HT-29 (cell line): ENCODE data around the gene ICA1L. TPM values are rescaled to one million over a fixed set of nuclear protein-coding genes. Genes with fewer than 3 reads are reported as not detected.

Experiments
- DNase-seq: peaks from one replicate; pipeline ENCODE4 v3.0.0-alpha.2; 2015; ENCODE audit warnings: low spot score
- total RNA-seq: library from RNA; depleted of rRNA; stranded (reverse); fragments of >200 nt; shearing (Covaris generic); gene quantifications from 2 replicates; pipeline ENCODE4 v1.2.3, GENCODE V29; 2014

Gene ICA1L
- total RNA-seq, 1 experiment from 2014 or later: 0.97 TPM

DNA sequence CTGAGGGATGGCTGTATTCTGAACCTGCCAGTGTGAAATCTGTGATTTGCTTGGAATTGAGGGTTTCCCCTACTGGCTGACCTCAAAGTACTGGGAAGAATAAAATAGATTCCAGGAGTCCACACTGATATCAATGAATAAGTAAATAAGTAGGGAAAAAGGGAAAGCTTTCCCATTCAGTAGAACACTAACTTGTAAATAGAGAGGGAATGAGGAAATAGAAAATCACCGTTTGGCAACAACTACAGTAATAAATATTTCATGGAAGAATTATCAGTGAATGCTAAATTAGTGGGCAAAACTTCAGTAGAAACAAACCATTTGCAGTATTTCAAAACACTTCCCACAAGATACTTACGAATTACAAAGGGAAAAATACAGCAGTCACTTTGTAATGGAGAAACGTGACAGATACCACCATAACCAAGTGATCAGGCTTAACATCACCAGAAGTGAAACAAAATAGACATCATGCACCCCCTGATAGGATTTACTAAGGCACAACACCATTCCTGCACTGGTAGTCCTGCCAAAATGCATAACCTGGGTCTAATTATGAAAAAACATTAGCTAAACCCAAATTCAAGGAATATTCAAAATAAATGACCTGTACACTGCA is 88.5 kb downstream of the ICA1L start:
- no peak for DNase-seq

DNA sequence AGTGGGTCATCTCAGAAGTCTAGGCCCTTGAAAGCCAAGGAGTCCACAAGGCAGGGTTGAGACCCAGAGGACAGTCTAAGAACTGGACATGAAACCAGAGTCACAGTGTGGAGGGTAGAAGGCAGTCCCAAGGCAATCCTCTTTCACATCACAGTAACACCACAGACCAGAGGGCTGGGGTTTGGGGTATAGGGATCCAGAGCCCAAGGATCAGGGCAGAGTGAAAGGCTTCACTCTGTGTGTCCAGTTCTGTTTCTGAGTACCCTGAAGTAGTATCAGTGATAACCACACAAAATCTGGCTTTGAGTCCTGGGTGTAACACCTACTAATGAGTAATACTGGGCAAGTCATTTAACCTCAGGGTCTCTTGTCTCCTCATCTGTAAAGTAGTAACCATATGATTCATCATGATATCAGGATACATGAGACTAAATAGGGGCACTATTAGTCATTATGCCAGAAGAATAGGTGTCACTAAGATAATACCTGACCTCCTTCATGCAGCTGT is 91.0 kb downstream of the ICA1L start:
- DNase-seq: no peak

DNA sequence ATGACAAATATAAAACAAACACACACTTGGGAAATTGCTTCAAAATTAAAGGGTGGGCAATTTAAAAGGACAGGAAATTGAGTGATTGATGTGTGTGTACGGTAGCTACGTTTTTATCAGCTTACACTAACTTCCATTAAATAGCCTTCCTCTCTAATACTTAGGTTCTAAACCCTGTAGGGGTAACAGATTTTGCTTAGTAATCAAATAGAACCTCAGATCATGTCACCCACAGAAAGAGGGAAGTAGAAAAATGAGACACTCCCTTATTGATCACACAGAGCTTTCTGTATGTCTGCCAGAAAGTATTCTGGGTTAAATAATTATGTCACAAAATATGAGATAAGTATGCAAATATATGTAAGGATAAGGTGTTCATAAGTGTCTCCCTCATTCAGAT is 93.3 kb downstream of the ICA1L start:
- no peak for DNase-seq

DNA sequence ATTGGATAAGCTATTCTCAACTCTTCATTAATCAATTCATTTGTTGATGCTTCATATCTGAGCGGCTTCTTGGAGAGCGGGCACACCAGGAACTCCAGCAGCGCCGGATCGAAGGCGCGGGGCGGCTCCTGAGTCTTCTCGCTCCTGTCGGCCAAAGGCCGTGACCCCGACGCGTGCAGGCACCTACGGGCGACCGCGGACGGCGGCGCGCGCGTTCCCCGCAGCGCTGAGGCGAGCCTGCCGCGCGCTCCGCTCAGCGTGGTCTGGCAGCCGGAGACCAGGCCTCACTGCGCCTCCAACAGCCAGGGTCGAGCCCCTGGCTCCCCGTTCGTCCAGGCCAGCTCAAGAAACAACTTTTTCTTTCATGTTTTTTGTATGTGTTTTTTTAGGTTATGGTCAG is 97.5 kb downstream of the ICA1L start:
- DNase-seq: no peak

DNA sequence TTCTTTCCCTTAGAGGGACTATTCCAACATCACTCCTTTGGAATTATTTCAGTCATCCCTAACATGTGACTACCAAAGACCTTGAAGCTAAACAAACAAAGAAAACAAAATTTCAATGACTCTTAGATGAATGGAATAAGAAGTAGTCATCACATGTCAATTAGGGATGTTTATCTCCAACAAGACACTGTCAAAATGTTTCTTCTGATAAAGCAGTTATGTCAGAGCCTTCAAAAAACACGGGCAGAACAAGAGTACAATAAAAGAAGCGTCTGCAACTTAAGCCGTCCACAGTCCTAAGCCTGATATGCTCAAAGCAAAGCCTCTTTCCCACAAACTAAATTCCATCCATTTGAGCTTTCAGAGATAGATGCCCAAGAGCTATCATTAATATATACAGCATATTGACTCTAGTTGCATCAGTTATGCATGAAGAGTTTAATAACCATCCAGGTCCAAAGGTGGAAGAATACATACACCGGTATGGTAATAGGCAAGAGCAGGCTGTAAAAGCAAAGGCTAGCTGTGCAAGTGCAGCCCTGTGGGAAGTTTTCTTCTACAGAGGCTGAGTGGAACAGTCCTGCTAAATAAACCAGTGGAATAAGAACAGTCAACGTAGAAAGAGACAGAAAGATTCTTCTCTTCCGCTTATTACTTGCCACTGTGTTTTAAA is 98.1 kb downstream of the ICA1L start:
- DNase-seq: no peak

DNA sequence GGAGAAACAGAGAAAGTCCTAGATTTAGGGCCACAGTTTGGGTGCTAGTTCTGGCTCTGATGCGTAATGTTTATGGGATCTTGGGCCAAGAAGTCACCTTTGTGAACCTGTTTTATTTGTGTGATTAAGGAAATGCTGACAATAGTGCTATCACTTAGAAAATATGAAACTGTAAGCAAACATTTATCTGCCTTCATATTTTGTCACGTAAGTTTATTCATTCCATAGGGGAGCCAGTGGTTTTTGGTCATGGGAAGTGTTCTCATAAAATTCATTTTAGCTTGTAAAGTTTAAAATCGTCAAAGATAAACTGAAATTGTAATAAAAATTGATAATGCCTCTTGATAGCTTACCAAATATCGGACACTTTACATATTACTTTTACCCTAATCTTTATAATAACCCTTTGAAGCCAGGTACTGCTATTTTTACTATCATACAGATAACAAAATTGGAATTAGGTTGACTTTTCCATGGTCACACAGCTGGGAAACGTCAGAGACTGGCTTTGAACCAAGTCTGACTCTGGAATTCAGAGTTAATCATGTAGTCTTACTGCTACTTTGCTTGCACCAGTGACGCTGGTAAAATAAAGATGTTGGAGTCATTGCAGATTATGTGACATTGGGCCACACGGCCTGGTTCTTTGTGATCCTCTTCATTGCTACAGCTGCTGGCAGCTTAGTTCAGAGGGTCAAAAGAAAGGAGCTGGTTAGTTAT is 99.7 kb downstream of the ICA1L start:
- no peak for DNase-seq

DNA sequence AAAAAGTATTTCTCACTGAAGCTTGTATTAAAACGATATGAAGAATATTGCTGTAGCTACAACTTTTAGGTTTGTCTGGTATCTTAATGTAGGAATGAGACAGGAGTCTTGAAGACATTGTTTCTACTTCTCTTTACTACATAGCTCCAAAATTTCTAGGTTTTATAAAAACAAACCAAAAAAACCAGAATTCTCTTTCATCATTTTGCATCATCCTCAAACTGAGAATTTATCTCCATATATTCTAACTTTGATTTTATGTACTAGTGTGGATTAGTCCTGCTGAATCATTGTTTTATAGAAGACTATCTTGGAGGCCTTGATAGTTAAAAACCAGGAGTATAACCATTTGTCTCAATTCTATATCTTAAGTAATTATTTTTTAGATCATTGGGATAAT is 100.2 kb downstream of the ICA1L start:
- DNase-seq: no peak

DNA sequence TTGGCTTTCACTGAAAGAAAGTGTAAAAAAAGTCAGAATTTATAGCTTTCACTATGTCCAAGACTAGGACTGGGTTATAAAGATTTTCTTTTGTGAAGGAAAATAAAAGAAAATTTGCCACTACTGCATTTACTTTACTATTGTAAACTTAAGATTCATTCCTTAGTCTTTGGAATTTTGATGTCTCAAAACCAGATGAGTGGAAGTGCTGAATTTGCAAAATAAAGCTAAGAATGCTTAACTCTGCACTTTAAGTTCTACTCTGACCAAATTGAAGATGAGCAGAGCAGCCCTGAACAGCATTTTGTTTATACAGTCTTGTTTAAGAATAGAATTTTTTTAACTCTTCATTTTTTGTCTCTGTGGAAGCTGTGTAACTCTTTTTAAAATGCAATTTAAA is 102.4 kb downstream of the ICA1L start:
- DNase-seq: no peak

DNA sequence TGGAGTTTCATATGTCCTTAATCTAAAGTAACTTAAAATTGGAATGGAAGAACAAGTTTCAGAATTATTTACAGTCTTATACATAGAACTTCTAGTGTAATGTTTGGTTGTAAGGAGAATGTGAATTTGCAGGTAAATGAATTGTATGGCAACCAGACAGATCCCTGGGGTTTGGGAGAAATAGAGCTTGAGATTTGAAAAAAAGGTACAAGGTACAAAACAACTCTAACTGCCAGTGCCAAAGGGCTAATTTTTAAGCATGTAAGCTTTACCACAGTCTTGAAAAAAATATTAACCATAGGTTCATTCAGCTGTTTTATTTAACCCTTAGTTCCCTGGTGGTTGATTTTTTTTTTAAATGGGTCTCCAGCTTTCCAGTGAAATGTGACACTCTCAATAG is 103.3 kb downstream of the ICA1L start:
- DNase-seq: no peak

DNA sequence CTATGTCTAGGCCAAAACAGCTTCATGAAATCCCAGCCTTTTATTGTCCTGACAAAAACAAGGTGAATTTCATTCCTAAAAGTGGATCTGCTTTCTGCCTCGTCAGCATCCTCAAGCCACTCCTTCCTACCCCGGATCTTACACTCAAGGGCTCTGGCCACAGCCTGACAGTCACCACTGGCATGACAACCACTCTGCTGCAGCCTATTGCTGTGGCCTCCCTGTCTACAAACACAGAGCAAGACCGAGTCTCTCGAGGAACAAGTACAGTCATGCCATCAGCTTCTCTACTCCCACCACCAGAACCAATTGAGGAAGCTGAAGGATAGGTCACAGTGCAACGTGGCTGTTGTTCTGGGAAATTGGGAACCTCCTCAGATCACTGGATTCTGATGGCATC is 106.1 kb downstream of the ICA1L start:
- DNase-seq: no peak

DNA sequence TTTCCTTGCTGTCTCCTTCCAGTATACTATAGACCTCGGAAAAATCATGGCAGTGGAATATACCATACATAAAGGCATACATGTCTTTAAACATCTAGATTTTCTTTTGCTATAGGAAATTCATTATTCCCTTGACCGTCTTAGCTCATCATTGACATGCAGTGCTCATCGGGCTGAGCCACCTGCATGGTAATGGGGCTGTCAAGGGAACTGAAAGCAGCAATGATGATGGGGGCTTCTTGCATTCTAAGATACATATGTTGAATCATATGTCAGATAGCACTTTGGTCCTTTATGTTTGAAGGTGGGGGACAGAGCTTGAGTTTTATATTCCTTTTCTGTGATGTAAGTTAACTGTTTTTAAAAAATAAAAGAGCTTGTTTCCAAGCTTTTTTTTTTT is 106.6 kb downstream of the ICA1L start:
- DNase-seq: no peak

DNA sequence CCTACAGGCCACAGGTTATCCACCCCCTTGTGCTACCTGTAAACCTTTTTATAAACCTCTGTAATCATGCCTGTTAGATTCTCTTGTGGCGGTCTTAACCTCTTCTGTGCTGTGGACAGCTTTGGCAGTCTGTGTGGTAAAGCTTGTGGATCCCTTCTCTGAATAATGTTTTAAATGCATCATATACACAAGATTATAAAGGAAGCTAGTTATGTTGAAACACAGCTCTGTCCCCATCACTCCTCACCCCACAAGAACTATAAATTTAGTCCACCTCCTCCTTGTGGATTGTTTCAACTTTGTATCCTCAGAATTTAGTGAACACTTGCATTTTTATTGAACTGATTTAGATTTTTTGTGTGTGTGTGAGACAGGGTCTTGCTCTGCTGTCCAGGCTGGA is 107.7 kb downstream of the ICA1L start:
- no peak for DNase-seq

DNA sequence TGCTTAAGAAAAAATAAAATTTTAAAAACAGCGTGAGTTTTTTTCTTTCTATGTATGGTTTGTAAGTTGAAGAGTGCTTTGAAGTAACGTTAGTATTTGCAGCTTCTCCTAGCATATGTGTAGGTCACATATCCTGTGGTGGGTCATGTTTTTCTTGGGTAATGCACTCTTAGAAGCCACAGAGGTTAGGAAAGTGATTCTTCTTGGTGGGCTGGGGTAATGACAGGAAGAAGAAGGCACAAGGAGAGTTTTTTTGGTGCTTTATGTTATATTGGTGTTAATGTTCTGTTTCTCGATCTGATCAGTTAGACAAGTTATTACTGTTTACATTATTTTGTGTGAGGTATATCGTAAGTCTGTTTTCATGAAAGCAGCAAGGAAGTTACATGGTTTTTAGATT is 109.0 kb downstream of the ICA1L start:
- DNase-seq: no peak

DNA sequence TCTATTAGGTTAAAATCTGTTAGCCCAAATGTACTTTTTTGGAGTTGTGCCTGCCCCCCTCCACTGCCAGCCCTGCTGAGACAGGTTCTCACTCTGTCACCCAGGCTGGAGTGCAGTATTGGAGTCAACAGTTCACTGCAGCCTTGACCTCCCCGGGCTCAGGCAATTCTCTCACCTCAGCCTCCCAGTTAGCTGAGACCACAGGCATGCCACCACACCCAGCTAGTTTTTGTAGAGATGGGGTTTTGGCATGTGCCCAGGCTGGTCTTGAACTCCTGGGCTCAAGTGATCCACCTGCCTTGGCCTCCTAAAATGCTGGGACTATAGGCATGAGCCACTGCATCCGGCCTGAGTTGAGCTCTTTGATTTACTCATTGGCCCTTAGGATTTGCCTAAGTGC is 110.7 kb downstream of the ICA1L start:
- DNase-seq: no peak

DNA sequence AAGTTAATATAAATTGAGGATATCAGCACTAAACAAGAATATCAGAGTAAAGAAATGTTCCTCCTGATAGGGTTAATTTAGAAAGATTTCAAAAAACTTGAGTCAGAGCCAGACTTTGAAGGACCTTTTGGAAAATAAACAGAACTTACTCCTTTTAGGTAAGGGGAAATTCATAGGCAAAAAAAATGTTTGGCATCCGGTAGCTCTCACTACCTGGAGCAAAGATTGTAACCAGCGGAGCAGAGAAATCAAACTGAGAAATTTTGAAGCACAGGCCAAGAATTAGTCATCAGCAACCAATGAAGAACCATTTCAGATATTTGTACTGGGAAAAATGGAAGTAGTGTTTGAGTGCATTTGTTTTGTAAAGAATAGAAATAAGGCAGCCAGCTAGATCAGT is 113.0 kb downstream of the ICA1L start:
- no peak for DNase-seq

DNA sequence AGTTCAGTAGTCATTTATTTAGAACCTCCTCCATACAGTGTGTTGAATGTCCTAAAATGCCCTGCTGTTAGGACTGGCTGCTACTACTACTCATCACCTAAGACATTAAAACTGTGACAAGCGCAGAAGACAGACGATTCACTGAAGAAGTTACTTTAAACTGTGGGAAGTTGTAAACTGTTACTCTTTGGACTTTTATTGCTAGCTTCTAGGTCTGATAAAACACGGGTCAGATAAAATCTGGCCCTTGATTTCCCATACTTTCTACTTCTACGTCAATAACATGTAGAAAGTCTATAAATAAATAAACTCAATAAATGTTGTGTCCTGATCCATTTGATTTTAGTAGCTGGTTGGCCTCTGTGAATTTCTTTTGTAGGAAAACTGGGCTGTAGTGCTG is 113.4 kb downstream of the ICA1L start:
- no peak for DNase-seq

DNA sequence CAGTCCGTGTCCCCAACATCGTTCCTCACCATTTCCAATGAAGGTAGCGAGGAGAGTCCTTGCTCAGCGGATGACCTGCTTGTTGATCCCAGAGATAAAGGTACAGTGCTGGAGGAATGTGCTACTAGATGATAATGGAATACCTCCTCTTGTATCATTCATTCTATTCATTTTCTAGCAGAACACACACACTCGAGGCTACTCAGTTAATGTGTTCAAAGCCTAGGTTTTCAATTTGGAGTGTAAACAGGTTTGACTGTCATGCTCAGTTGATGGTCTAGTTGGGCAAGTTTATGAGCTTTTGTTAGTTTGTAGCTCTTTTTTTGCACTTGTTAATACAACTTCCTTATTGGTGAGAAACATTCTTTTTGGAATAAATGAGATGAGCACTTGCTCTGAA is 114.2 kb downstream of the ICA1L start:
- DNase-seq: no peak

DNA sequence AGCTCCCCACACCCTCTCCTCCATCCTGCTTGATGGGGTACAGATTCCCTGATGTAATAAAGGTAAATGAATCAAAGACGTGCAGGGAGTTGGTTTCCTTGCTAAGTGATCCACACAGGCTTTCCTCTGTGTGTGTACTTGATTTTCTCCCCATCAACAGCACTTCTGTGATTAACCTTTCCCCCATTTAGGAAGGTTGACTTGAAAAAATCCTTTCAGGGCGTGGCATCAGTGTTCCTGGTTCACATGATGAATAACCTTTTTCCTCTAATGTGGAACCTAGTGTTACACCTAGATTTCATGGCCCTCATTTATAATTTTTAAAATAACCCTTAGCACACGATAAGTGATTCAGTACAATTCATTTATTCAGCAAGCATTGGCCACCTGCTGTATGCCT is 115.0 kb downstream of the ICA1L start:
- no peak for DNase-seq

DNA sequence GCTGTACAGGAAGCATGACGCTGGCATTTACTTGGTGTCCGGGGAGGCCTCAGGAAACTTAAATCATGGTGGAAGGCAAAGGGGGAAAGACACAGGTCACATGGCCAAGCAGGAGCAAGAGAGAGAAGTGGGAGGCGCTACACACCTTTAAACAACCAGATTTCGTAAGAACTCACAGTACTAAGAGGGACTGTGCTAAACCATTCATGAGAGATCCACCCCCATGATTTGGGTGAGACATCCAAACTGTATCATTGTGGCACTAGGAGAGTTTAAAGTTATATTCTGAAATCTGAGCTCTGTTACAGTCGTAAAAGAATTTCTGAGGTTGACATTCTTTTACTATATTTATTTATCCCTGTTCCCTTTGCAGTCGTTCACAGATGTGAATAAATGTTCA is 116.6 kb downstream of the ICA1L start:
- DNase-seq: no peak

DNA sequence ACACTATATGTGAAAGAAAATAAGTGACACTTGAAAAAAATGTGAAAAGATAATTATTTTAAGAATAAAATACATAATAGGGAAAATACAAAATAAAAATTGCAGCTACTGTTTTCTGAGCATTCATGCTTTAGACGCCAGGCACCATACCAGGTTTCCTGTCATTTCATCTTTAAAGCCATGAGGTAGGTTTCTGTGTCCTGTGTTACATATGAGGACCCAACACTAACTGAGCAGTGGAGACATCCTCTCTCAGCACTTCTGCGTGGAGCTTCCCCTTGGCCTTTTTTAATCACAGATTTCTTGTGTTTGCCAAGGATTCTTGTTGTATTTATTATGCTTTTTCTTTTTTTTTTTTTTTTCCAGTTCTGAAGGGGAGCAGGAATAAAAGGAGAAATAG is 119.5 kb downstream of the ICA1L start:
- DNase-seq: no peak

DNA sequence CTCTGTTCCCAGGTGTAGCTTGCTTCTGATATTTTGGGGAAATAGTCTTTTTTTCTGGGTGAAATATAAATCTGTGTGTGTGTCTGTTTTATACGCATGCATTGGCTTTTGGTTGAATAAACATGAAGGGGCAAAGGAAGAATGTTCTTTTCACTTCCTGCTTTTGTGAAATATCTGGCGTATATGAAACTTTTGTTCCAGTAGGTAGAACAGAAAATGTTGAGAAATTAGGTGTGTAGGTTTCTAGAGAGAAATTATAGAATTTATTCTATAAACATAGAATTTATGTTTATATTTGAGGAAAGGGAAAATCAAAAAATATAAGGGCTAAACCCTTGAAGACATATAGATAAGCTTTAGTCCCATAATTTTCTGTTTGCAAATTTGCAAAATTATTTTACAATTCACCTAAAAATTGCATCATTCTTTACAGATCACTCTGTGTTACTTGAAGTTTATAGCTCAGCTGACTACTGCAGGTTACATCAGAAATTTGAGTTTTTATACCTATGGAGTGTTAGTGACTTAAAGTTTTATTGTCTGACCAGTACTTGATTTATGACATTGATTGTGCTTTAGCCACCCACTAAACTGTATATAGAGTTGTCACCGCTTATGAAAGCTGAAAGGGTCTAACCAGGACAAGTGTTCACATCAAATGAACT is 120.7 kb downstream of the ICA1L start:
- DNase-seq: no peak

DNA sequence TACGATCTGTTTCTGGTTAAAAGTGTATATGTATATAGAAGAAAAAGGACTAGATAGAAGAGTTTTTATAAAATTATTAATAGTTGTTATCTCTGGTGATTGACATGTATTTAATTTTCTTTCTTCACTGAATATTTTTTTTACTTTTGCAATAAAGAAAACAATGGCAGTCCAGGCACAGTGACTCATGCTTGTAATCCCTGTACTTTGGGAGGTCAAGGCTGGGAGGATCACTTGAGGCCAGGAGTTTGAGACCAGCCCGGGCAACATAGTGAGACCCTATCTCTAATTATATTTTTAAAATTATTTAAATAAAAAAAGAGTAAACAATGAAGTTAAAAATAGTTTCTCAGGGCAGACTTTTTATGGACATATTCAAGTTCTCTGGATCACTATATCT is 122.1 kb downstream of the ICA1L start:
- DNase-seq: no peak
